Left hindlimb (tissue), 1 donor: Measurements from ENCODE around the gene KRTAP10-9.

Experiments
- DNase-seq: peaks from one replicate; pipeline ENCODE4 v3.0.0-alpha.2; 2018

Gene KRTAP10-9

GRCh38 chr21:44670642-44671432 lies 43.9 kb downstream of the KRTAP10-9 start:
- no peak for DNase-seq

- no peak for DNase-seq
These were observed 45.0 kb downstream of the KRTAP10-9 start for GRCh38 chr21:44671911-44672310.

GRCh38 chr21:44677881-44678280 lies 51.0 kb downstream of the KRTAP10-9 start:
- no peak for DNase-seq
